Thymus (tissue), 11 donors: Measurements from ENCODE around the gene TMEM125. TPM values are rescaled to one million over a fixed set of nuclear protein-coding genes. Genes with fewer than 3 reads are reported as not detected.

ENCODE experiments used
- DNase-seq, 9 donors: peaks; one replicate each; pipeline ENCODE4 v3.0.0-alpha.2; 2013; ENCODE audit warnings: low spot score in 9 of 9, low read depth in 6 of 9, missing footprints in 1 of 9
- H3K27ac ChIP-seq, 2 donors: one replicate each; pipeline ENCODE4 v1.5.1; 2013; ENCODE audit warnings: control low read depth in 1 of 2, low read depth in 1 of 2, low read length in 1 of 2, mild to moderate bottlenecking in 1 of 2, moderate library complexity in 1 of 2
- H3K27me3 ChIP-seq, 2 donors: one replicate each; pipeline ENCODE4 v1.5.1; 2013; ENCODE audit warnings: low read length in 1 of 2; ENCODE audit not compliant: control insufficient read depth in 2 of 2, insufficient read depth in 1 of 2
- H3K36me3 ChIP-seq, 2 donors: one replicate each; pipeline ENCODE4 v1.5.1; 2013; ENCODE audit warnings: low read length in 1 of 2, mild to moderate bottlenecking in 1 of 2, moderate library complexity in 1 of 2; ENCODE audit not compliant: control insufficient read depth in 2 of 2, insufficient read depth in 2 of 2
- H3K4me1 ChIP-seq, 2 donors: one replicate each; pipeline ENCODE4 v1.5.1; 2013; ENCODE audit warnings: low read length in 2 of 2; ENCODE audit not compliant: control insufficient read depth in 2 of 2, insufficient read depth in 2 of 2
- H3K4me3 ChIP-seq, 2 donors: one replicate each; pipeline ENCODE4 v1.5.1; 2013; ENCODE audit warnings: low read length in 2 of 2, control low read depth in 1 of 2, mild to moderate bottlenecking in 1 of 2
- H3K9me3 ChIP-seq, 2 donors: one replicate each; pipeline ENCODE4 v1.5.1; 2013; ENCODE audit warnings: low read length in 1 of 2, mild to moderate bottlenecking in 1 of 2; ENCODE audit not compliant: control insufficient read depth in 2 of 2, insufficient read depth in 1 of 2
- WGBS: extraction: QIAGEN DNeasy Blood & Tissue Kit; methylation state at CpG from one replicate; pipeline ENCODE4 v1.1.7; 2013; 5-methylcytosine and 5-hydroxymethylcytosine counted together
- polyA plus RNA-seq: library from polyadenylated mRNA; stranded (reverse); fragments of 200-250 nt; gene quantifications from one replicate; pipeline ENCODE4 v1.2.3, GENCODE V29; 2013
- total RNA-seq: library from RNA; stranded (reverse); fragments of 120-200 nt; gene quantifications from one replicate; pipeline ENCODE4 v1.2.4, GENCODE V29; 2013
- donor health status: healthy.

The TMEM125 gene
- total and polyA plus RNA-seq, 2 donors, result 0.42 to 2.4 TPM

DNA sequence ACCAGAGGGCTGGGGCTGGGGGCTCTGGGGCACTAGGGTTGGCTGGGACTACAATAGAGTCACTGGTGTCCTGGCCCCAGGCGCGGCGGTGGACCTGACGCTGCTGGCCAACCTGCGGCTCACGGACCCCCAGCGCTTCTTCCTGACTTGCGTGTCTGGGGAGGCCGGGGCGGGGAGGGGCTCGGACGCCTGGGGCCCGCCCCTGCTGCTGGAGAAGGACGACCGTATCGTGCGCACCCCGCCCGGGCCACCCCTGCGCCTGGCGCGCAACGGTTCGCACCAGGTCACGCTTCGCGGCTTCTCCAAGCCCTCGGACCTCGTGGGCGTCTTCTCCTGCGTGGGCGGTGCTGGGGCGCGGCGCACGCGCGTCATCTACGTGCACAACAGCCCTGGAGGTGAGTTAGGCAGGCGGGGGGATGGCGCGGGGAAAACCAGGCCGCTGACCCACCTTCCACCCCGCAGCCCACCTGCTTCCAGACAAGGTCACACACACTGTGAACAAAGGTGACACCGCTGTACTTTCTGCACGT is 35.1 kb downstream of the TMEM125 start:
- no peak overlapping the region for H3K27ac ChIP-seq
- WGBS, result 97% methylated on average over 46 of the region's 46 CpGs
- H3K36me3 ChIP-seq, result no peaks in the 10 kb centered on the region
- H3K27me3 ChIP-seq, result no peaks in the 10 kb centered on the region
- H3K4me1 ChIP-seq, result peaks cover 0 to 10% of the 10 kb centered on the region in 2 donors
- DNase-seq, result no peak
- H3K9me3 ChIP-seq, result no peaks in the 10 kb centered on the region
- H3K4me3 ChIP-seq, result no peak overlapping the region

DNA sequence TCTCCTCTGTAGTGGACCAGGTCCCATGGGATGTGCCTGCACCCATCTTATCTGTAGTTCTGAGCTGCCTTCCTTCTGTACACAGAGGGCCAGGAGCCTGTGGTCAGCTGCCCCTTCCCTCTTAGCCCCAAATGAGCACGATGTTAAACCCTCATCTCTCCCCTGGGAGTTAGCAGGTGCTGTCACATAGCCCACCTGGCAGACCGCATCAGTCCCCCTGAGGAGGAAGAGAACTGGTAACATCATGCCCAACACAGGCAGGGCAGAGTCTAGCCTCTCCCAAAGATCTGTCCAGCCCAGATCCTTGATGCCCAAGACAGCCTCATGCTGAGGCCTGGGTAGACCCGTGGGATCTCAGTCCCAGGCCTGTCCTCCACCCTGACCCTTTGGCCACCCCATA is 35.7 kb downstream of the TMEM125 start:
- 86% methylated on average over 3 of the region's 3 CpGs for WGBS
- no peak overlapping the region for H3K27ac ChIP-seq
- no peak for DNase-seq
- H3K9me3 ChIP-seq, result no peaks in the 10 kb centered on the region
- no peaks in the 10 kb centered on the region for H3K27me3 ChIP-seq
- H3K4me3 ChIP-seq, result no peak overlapping the region
- H3K36me3 ChIP-seq, result no peaks in the 10 kb centered on the region
- peaks cover 0 to 6% of the 10 kb centered on the region in 2 donors for H3K4me1 ChIP-seq

- DNase-seq, result no peak
- Histone ChIP-seq H3K9me3 (no peaks in the 10 kb centered on the region), H3K36me3 (no peaks in the 10 kb centered on the region), H3K27ac (no peak overlapping the region), H3K27me3 (no peaks in the 10 kb centered on the region), H3K4me3 (no peak overlapping the region), H3K4me1 (no peaks in the 10 kb centered on the region)
- WGBS, result 92% methylated on average over 6 of the region's 6 CpGs
Observed at GRCh38 chr1:43305926-43306687, 36.3 kb downstream of the TMEM125 start.

GRCh38 chr1:43306688-43307457 is 37.1 kb downstream of the TMEM125 start:
- 94% methylated on average over 17 of the region's 17 CpGs for WGBS
- no peaks in the 10 kb centered on the region for H3K27me3 ChIP-seq
- no peaks in the 10 kb centered on the region for H3K4me1 ChIP-seq
- DNase-seq, result no peak
- no peak overlapping the region for H3K4me3 ChIP-seq
- no peak overlapping the region for H3K27ac ChIP-seq
- H3K36me3 ChIP-seq, result no peaks in the 10 kb centered on the region
- no peaks in the 10 kb centered on the region for H3K9me3 ChIP-seq

DNA sequence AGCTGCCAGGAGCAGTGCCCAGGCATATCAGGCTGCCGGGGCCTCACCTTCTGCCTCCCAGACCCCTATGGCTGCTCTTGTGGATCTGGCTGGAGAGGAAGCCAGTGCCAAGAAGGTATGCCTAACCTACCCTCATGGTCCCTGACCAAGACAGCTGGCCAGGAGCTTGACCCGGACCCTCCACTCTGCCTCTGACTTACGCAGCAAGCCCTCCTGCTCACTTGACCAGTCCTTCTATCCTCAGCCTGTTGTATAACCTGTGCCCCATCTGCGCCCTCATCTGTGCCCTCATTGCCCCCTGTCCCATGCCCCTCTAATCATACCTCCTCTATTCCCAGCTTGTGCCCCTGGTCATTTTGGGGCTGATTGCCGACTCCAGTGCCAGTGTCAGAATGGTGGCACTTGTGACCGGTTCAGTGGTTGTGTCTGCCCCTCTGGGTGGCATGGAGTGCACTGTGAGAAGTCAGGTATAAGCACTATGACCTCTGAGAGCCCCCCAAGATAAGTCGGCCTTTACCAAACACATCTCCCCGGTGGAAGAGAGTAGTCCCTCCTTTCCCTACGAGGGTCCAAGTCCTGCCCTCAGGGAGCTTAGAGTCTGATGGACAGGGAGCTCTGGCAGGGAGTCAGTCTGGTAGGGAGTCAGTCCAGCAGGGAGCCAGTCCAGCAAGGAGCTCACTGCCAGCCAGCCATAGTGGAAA is 37.8 kb downstream of the TMEM125 start:
- DNase-seq, result no peak
- WGBS, result 97% methylated on average over 9 of the region's 9 CpGs
- no peak overlapping the region for H3K27ac ChIP-seq

DNA sequence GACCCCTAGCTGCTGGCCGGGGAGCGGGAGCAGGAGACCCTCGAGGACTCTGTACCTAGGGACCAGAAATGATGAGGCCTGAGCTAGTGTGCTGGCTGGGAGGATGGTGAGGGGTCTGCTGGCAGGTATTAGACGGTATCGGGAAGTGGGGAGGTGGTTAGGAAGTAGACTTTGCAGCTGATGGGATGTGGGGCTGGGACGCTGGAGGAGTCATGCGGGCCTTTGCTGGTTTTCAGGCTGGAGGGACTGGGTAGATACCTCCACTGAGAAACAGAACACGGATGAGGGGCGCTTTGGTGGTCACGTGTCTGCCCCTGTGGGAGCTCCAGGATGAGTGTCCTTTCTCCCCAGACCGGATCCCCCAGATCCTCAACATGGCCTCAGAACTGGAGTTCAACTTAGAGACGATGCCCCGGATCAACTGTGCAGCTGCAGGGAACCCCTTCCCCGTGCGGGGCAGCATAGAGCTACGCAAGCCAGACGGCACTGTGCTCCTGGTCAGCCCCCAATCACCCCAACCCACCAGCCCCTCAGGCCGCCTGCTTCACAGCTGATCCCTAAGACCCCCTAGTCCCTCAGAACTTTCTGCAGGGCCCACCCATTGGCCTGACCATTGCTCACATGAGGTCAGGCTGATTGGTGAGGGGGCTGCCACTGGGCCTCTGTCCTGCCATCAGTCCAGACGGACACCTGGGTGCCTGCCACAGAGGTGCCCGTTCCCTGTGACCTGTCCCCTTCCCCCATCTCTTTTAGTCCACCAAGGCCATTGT is 39.0 kb downstream of the TMEM125 start:
- 97% methylated on average over 20 of the region's 20 CpGs for WGBS
- DNase-seq, result no peak

More for the DNA sequence above, 37.8 kb downstream of the TMEM125 start:
- Histone ChIP-seq H3K36me3 (no peaks in the 10 kb centered on the region), H3K27me3 (no peaks in the 10 kb centered on the region), H3K9me3 (no peaks in the 10 kb centered on the region), H3K4me1 (no peaks in the 10 kb centered on the region), H3K4me3 (no peak overlapping the region)

DNA sequence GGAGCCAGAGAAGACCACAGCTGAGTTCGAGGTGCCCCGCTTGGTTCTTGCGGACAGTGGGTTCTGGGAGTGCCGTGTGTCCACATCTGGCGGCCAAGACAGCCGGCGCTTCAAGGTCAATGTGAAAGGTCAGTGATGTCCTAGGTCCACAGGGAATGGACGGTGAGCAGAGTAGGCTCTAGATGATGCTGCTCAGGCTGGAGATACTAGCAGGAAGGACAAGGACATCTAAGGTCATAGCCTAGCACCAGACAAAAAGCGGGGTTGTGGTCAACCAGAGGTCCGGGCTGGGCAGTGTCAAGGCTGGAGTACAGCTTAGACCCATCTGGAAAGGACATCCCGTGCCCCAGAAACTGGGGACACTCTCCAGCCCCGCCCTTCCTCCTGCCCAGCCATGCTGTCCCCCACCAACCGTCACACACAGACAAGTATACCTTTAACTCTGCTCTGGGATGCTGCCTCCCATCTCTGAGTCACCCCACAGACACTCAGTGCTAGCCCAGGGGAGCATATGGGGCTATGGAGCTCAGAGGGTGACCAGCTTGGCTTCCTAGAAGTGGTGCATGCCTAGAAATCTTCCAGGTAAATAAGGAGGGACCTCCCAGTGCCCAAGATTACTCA is 39.7 kb downstream of the TMEM125 start:
- Histone ChIP-seq H3K36me3 (no peaks in the 10 kb centered on the region), H3K4me3 (no peak overlapping the region), H3K9me3 (no peaks in the 10 kb centered on the region), H3K27me3 (no peaks in the 10 kb centered on the region), H3K27ac (no peak overlapping the region), H3K4me1 (no peaks in the 10 kb centered on the region)
- 95% methylated on average over 13 of the region's 13 CpGs for WGBS
- no peak for DNase-seq

More for the DNA sequence above, 39.0 kb downstream of the TMEM125 start:
- H3K4me3 ChIP-seq, result no peak overlapping the region
- no peaks in the 10 kb centered on the region for H3K36me3 ChIP-seq
- H3K27me3 ChIP-seq, result no peaks in the 10 kb centered on the region
- H3K4me1 ChIP-seq, result no peaks in the 10 kb centered on the region
- no peaks in the 10 kb centered on the region for H3K9me3 ChIP-seq
- no peak overlapping the region for H3K27ac ChIP-seq

DNA sequence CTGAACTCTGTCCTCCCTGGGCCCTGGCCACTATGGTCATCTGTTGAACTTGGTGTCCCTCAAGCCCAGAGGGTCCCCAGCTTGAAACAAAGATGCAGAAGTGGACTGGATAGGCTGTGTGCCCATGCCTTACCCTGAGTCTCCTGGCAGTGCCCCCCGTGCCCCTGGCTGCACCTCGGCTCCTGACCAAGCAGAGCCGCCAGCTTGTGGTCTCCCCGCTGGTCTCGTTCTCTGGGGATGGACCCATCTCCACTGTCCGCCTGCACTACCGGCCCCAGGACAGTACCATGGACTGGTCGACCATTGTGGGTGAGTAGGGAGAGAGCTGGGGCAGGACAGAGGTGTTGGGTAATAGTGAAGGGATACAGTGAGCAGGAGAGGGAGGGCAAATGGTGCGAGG is 41.7 kb downstream of the TMEM125 start:
- Histone ChIP-seq H3K27me3 (no peaks in the 10 kb centered on the region), H3K4me3 (no peak overlapping the region), H3K27ac (no peak overlapping the region), H3K9me3 (no peaks in the 10 kb centered on the region), H3K36me3 (no peaks in the 10 kb centered on the region), H3K4me1 (no peaks in the 10 kb centered on the region)
- 97% methylated on average over 9 of the region's 9 CpGs for WGBS
- DNase-seq, result no peak
